CD4-positive, alpha-beta T cell treated with Interleukin-21 for 1 hour (primary cell): ENCODE results near the gene IGSF3.
A peak's percentile ranks its signal among the peaks of the same experiment; 100 is the strongest.
"Not testable (repeated sequence)": the region's sequence is repeated elsewhere in the genome, so short reads cannot be mapped to it uniquely, and the experiment has no call there.

Experiments used
- DNase-seq: peaks from one replicate; pipeline ENCODE4 v3.0.0-alpha.2; 2020

IGSF3 gene

GRCh38 chr1:116595065-116595840 is 72.3 kb downstream of the IGSF3 start:
- DNase-seq = not testable (repeated sequence)

- DNase-seq = not testable (repeated sequence)
These were observed 73.6 kb downstream of the IGSF3 start for GRCh38 chr1:116593977-116594376.

- DNase-seq = not testable (repeated sequence)
These were observed 74.1 kb downstream of the IGSF3 start for GRCh38 chr1:116593401-116593800.

- DNase-seq = not testable (repeated sequence)
These were observed 75.5 kb downstream of the IGSF3 start for GRCh38 chr1:116591951-116592605.

- DNase-seq = not testable (repeated sequence)
These were observed 76.3 kb downstream of the IGSF3 start for GRCh38 chr1:116591006-116591950.

GRCh38 chr1:116590359-116591005 is 77.1 kb downstream of the IGSF3 start:
- not testable (repeated sequence) for DNase-seq

- not testable (repeated sequence) for DNase-seq
These were observed 78.3 kb downstream of the IGSF3 start for GRCh38 chr1:116589101-116589735.

- no peak for DNase-seq
These were observed 79.9 kb downstream of the IGSF3 start for GRCh38 chr1:116587501-116588227.

- DNase-seq = no peak
These were observed 80.8 kb downstream of the IGSF3 start for GRCh38 chr1:116586741-116587143.

GRCh38 chr1:116585886-116586285 is 81.6 kb downstream of the IGSF3 start:
- no peak for DNase-seq

GRCh38 chr1:116581323-116581885 is 86.1 kb downstream of the IGSF3 start:
- no peak for DNase-seq

GRCh38 chr1:116580446-116581322 is 86.8 kb downstream of the IGSF3 start:
- DNase-seq = no peak

- DNase-seq = no peak
These were observed 88.2 kb downstream of the IGSF3 start for GRCh38 chr1:116579259-116579875.

GRCh38 chr1:116578581-116578980 is 89.0 kb downstream of the IGSF3 start:
- DNase-seq = no peak

- no peak for DNase-seq
These were observed 89.7 kb downstream of the IGSF3 start for GRCh38 chr1:116577759-116578314.

GRCh38 chr1:116574581-116575291 is 92.8 kb downstream of the IGSF3 start:
- DNase-seq = peak; percentile 68

GRCh38 chr1:116573431-116574095 is 94.0 kb downstream of the IGSF3 start:
- no peak for DNase-seq
